Measurements from ENCODE around the gene ADAMTS14. TPM values are rescaled to one million over a fixed set of nuclear protein-coding genes. Genes with fewer than 3 reads are reported as not detected.
"Not testable (repeated sequence)": the region's sequence is repeated elsewhere in the genome, so short reads cannot be mapped to it uniquely, and the experiment has no call there.

Gene ADAMTS14
- total and polyA plus RNA-seq, 8 donors: 0.33 to 9.4 (median 3.9) TPM; not detected in 2

GRCh38 chr10:70765794-70766594 lies 93.7 kb downstream of the ADAMTS14 start:
- H3K4me3 ChIP-seq: no peak overlapping the region
- peaks cover 0 to 9% (median 4%) of the 10 kb centered on the region in 4 donors for H3K9me3 ChIP-seq
- TF ChIP-seq, protein P1, sequence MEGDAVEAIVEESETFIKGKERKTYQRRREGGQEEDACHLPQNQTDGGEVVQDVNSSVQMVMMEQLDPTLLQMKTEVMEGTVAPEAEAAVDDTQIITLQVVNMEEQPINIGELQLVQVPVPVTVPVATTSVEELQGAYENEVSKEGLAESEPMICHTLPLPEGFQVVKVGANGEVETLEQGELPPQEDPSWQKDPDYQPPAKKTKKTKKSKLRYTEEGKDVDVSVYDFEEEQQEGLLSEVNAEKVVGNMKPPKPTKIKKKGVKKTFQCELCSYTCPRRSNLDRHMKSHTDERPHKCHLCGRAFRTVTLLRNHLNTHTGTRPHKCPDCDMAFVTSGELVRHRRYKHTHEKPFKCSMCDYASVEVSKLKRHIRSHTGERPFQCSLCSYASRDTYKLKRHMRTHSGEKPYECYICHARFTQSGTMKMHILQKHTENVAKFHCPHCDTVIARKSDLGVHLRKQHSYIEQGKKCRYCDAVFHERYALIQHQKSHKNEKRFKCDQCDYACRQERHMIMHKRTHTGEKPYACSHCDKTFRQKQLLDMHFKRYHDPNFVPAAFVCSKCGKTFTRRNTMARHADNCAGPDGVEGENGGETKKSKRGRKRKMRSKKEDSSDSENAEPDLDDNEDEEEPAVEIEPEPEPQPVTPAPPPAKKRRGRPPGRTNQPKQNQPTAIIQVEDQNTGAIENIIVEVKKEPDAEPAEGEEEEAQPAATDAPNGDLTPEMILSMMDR (IDR thresholded peaks at IDR 0.05): no peak
- TF ChIP-seq POLR2A (IDR thresholded peaks at IDR 0.05): no peak
- no peak for TF ChIP-seq EP300 (IDR thresholded peaks at IDR 0.05)
- no peak for TF ChIP-seq POLR2AphosphoS5 (IDR thresholded peaks at IDR 0.05)
- H3K36me3 ChIP-seq: no peaks in the 10 kb centered on the region
- peak in 1 of 2 donors; percentile 8 for DNase-seq
- no peaks in the 10 kb centered on the region for H3K27me3 ChIP-seq
- 92 to 96% (median 94%) methylated on average over 8 of the region's 8 CpGs for WGBS, 5 donors
- intact Hi-C loops (cut with DNase I; ENCODE audit: low total_unique reads): no loop called here
- no peaks in the 10 kb centered on the region for H3K4me1 ChIP-seq
- H3K27ac ChIP-seq: no peak overlapping the region

DNA sequence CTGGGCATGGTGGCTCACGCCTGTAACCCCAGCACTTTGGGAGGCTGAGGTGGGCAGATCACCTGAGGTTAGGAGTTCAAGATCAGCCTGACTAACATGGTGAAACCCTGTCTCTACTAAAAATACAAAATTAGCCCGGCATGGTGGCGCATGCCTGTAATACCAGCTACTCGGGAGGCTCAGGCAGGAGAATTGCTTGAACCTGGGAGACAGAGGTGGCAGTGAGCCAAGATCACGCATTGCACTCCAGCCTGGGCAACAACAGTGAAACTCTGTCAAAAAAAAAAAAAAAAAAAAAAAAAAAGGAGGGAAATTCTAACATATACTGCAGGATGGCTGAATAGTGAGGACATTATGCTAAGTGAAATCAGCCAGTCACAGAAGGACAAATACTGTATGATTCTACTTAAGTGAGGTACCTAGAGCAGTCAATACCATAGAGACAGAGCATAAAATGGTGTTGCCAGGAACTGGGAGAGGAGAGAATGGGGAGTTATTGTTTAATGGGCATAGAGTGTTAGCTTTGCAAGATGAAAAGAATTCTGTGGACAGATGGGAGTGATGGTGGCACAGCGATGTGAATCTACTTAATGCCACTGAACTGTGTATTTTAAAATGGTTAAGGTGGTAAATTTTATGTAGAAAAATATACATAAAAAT lies 95.8 kb downstream of the ADAMTS14 start:
- H3K36me3 ChIP-seq; H3K4me1 ChIP-seq; H3K27ac ChIP-seq; intact Hi-C loops (cut with DNase I; ENCODE audit: low total_unique reads); H3K4me3 ChIP-seq; H3K27me3 ChIP-seq; H3K9me3 ChIP-seq: not testable (repeated sequence)
- 74 to 82% (median 78%) methylated on average over 6 of the region's 6 CpGs for WGBS, 5 donors
- peak; percentile 20 to 32 for DNase-seq

DNA sequence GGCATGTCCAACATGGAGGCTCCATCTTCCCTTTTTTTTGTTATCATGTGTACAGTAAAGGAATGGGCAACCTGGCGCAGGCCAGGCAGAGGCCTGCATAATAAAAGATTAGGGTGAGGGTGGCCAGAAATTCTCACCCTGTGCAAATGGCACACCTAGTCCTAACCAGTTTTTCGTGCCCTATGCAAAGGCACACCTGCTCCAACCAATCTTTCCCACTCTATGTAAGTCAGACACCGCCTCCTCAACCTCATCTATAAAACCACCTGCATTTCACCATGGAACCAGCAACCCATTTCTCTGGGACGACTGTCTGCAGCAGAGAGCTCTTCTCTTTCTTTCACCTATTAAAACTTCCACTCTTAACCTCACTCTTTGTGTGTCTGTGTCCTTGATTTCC lies 96.8 kb downstream of the ADAMTS14 start:
- Histone ChIP-seq H3K4me3 (no peak overlapping the region), H3K4me1 (no peaks in the 10 kb centered on the region), H3K27me3 (no peaks in the 10 kb centered on the region), H3K36me3 (no peaks in the 10 kb centered on the region), H3K27ac (no peak overlapping the region), H3K9me3 (peaks cover 0 to 9% (median 4%) of the 10 kb centered on the region in 4 donors)
- WGBS, 5 donors: 59 to 84% (median 75%) methylated on average over 4 of the region's 4 CpGs
- DNase-seq: peak in 1 of 2 donors; percentile 9
- no peak for TF ChIP-seq POLR2A (IDR thresholded peaks at IDR 0.05)
- no peak for TF ChIP-seq EP300 (IDR thresholded peaks at IDR 0.05)
- TF ChIP-seq, protein P1 (IDR thresholded peaks at IDR 0.05): no peak
- no peak for TF ChIP-seq POLR2AphosphoS5 (IDR thresholded peaks at IDR 0.05)
- intact Hi-C loops (cut with DNase I; ENCODE audit: low total_unique reads): no loop called here

DNA sequence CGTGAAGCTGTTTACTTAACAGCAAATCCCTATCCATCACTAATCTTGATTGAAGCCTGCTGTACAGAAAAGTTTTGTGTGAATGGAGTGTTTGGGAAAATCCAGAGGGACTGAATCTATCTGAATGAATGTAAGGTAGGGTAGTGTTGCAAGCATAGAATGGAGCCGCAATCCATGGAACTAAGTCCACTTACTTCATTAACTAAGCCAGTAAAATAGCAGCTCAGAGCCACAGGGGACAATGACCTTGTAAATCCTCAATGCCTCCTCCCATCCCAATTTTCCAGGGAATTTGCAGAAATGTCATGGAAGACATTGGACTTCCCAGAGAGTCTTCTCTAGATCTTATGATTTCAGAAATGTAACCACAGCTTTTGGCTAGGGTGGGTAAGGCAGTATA lies 97.7 kb downstream of the ADAMTS14 start:
- no peak overlapping the region for H3K4me3 ChIP-seq
- intact Hi-C loops (cut with DNase I; ENCODE audit: low total_unique reads): no loop called here
- peaks cover 0 to 1% (median 0%) of the 10 kb centered on the region in 4 donors for H3K4me1 ChIP-seq
- peaks cover 0 to 9% (median 4%) of the 10 kb centered on the region in 4 donors for H3K9me3 ChIP-seq
- TF ChIP-seq EP300 (IDR thresholded peaks at IDR 0.05) (no peak), POLR2A (IDR thresholded peaks at IDR 0.05) (no peak), POLR2AphosphoS5 (IDR thresholded peaks at IDR 0.05) (no peak)
- TF ChIP-seq, protein P1 (IDR thresholded peaks at IDR 0.05): no peak
- no peaks in the 10 kb centered on the region for H3K27me3 ChIP-seq
- H3K36me3 ChIP-seq: no peaks in the 10 kb centered on the region
- 63 to 79% (median 67%) methylated on average over 2 of the region's 2 CpGs for WGBS, 5 donors
- no peak for DNase-seq
- H3K27ac ChIP-seq: no peak overlapping the region

- H3K9me3 ChIP-seq; H3K27me3 ChIP-seq; H3K36me3 ChIP-seq; H3K27ac ChIP-seq; H3K4me1 ChIP-seq; DNase-seq; H3K4me3 ChIP-seq; intact Hi-C loops (cut with DNase I; ENCODE audit: low total_unique reads): not testable (repeated sequence)
- 91 to 97% (median 94%) methylated on average over 7 of the region's 7 CpGs for WGBS, 5 donors
Measured at GRCh38 chr10:70770516-70770915, 98.2 kb downstream of the ADAMTS14 start.

Measured in stomach (tissue), 9 donors.